Mucosa of stomach (tissue), 1 donor: ENCODE results near the gene POMZP3.
"Not testable (repeated sequence)": the region's sequence is repeated elsewhere in the genome, so short reads cannot be mapped to it uniquely, and the experiment has no call there.

Experiments used
- H3K27me3 ChIP-seq: one replicate; pipeline ENCODE4 v1.7.0; 2013; ENCODE audit warnings: mild to moderate bottlenecking, low read length; ENCODE audit not compliant: control insufficient read depth, insufficient read depth
- H3K36me3 ChIP-seq: one replicate; pipeline ENCODE4 v1.7.0; 2013; ENCODE audit warnings: low read length; ENCODE audit not compliant: control insufficient read depth, insufficient read depth
- H3K4me1 ChIP-seq: one replicate; pipeline ENCODE4 v1.7.0; 2013; ENCODE audit warnings: mild to moderate bottlenecking, low read length; ENCODE audit not compliant: control insufficient read depth, insufficient read depth
- H3K4me3 ChIP-seq: one replicate; pipeline ENCODE4 v1.7.0; 2013; ENCODE audit warnings: low read length
- H3K9ac ChIP-seq: one replicate; pipeline ENCODE4 v1.7.0; 2013; ENCODE audit warnings: mild to moderate bottlenecking, low read length, moderate library complexity
- H3K9me3 ChIP-seq: one replicate; pipeline ENCODE4 v1.7.0; 2013; ENCODE audit warnings: mild to moderate bottlenecking, low read length, moderate library complexity; ENCODE audit not compliant: control insufficient read depth
- donor health status: Pancreatic carcinoma.

POMZP3 gene

DNA sequence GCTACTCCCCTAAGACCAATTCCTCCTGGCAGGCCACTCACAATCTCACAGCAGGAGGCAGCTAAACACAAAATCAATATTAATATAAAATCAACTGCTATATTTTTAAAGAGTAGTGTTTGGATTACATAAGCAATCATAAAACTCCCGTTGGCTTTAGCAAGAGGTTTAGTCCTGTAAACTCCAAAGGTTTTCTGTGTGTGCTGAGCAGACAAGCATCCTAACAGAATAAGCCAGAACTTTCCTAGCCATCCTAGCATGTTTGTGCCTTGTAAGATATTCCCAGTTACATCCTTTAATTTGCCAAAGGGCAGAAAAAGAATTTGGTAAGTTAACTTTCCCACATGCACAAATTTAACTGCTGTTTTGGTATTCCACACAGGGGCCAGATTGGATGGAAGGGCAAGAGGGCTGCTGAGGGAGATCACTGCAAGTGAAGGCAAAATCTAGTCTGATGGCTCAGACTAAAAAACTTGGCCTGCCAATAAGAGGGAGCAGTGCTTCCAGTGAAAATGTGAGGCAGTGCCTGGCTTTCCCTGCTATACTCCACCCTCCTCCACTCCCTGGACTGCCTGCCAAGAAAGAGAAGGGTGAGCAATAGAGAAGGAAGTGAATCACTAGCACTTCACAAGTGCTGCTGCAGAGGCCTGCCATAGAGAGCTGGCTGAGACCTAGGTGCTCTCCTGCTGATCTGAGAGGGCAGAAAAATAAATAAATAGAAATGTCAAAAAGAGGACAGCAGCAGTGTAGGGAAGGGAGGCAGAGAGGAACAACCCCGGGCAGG lies 44.0 kb downstream of the POMZP3 start:
- H3K4me1 ChIP-seq = peaks cover 13% of the 10 kb centered on the region
- not testable (repeated sequence) for H3K9ac ChIP-seq, H3K4me3 ChIP-seq, H3K27me3 ChIP-seq, H3K36me3 ChIP-seq, H3K9me3 ChIP-seq

DNA sequence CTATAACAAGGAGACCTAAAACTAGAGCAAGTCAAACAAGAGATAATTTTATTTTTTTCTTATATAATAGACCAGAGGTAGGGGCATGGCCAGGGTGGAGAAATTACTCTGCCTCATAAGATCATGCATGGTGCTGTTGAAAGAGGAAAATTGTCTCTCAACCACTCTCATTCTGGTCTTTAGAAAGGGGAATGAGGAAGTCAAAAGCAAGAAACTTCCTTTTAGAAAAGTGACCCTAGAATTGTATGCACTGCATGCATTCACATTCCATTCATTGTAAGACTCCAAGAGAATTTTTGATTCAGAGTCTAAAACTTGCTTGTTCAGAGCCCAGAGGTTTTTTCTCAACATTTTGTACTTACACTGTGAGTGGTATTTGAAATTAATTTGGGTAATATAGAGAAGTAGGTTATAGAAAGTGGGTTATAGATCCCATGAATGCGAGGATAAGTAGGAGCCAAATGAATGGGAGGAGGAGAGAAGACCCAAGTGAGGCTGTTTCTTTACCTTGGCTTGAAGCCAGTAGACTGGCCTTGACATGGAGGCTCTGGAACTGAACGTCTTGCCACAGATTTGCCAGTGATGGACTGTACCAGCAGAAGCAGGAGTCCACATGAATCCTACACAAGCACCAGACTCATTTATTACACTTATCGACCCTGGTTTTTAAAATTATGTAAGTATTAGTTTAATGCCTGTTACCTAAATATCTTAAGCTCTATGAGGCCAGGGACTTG lies 51.0 kb downstream of the POMZP3 start:
- H3K36me3 ChIP-seq, H3K9ac ChIP-seq, H3K4me1 ChIP-seq, H3K27me3 ChIP-seq, H3K9me3 ChIP-seq, H3K4me3 ChIP-seq: not testable (repeated sequence)

DNA sequence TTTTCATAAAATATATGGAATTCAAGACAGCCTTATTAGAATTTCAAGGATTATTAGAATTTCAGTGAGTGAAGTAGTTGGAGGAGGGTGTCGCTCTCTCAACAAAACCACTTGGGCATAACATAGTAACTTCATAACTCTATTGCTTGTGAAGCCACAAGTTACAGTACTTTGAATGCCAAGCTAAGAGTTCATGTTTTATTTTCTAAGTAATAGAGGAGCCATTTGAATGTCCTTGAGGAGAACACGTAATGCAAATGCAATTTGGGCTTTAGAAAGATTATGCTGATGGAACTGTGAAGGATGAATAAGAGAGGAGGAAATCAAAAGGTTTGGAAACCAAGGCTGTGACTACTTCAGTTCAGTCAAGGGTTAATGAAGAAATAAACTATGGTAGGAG lies 51.6 kb downstream of the POMZP3 start:
- not testable (repeated sequence) for H3K36me3 ChIP-seq, H3K27me3 ChIP-seq, H3K9ac ChIP-seq, H3K4me1 ChIP-seq, H3K9me3 ChIP-seq, H3K4me3 ChIP-seq

DNA sequence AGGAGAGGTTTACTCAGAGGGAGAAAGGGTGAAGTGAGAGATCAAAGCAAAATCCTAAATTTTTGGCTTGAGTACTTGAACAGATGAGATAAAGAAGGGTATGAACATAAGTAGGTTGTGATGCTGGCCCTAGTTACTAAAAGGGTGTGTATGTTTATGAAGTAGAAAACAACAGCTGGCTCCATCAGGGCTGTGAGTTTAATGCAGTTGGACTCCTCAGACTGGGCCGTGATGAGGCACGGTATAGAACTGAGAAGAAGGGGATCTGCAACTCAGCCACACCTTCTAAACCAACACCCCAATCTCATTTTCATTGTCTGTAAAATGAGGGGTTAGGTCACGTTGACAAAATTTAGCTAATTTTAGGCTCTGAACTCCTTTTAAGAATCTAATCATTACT lies 54.8 kb downstream of the POMZP3 start:
- not testable (repeated sequence) for H3K4me3 ChIP-seq, H3K9ac ChIP-seq, H3K9me3 ChIP-seq

DNA sequence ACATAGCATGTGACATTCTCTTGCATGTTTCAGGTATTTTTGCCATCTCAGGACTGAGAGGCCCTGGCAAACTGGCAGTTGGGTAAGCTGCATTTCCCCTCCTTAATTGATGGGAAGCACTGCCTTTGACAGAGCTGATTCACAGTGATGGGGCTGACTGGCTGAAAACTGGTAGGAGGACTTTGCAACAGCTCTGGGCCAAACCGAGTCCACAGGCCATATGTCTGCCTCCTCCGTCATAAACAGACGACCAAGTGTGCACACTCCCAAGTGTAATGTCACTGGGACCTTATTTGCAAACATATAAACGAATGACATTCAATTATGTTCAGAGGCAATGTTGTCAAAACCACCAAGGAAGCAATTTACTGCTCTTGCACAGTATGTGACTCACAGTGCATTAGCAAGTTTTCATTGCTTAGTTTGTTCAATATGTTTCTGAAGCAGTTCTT lies 56.7 kb downstream of the POMZP3 start:
- not testable (repeated sequence) for H3K27me3 ChIP-seq, H3K9me3 ChIP-seq

More for the DNA sequence above, 54.8 kb downstream of the POMZP3 start:
- not testable (repeated sequence) for H3K4me1 ChIP-seq, H3K36me3 ChIP-seq, H3K27me3 ChIP-seq

DNA sequence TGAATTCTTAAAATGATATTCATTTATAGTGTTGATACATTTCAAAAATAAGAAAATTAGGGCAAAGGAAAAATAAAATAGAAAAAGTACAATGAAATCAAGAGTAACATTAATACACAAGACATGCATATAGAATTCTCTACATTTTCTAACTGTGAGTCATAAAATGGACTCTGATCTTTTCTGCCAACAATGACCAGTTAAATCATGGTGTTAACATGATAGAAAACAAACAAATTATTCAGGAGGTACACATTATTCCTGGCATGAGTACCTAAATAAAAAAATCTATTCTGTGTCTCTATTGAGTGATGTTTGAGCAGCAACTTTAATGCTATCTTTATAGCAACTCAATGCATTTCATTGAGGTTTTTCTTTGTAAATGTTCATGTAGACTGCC lies 58.3 kb downstream of the POMZP3 start:
- H3K4me1 ChIP-seq = not testable (repeated sequence)

More for the DNA sequence above, 56.7 kb downstream of the POMZP3 start:
- not testable (repeated sequence) for H3K4me3 ChIP-seq, H3K36me3 ChIP-seq, H3K9ac ChIP-seq, H3K4me1 ChIP-seq

DNA sequence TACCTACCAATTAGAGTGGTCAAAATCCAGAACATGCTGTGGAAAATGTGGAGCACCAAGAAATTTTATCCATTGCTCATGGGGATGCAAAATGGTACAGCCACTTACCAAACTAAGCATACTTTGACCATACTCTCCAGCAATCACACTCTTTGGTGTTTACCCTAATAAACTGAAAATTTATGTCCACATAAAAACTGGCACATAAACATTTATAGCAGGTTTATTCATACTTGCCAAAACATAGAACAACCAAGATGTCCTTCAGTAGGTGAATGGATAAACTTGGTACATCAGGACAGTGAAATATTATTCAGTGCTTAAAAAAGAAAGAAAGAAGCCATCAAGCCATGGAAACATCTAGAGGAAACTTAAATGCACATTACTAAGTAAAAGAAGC lies 59.3 kb downstream of the POMZP3 start:
- H3K4me3 ChIP-seq, H3K4me1 ChIP-seq, H3K36me3 ChIP-seq, H3K9ac ChIP-seq, H3K27me3 ChIP-seq, H3K9me3 ChIP-seq: not testable (repeated sequence)

More for the DNA sequence above, 58.3 kb downstream of the POMZP3 start:
- H3K9me3 ChIP-seq, H3K9ac ChIP-seq, H3K36me3 ChIP-seq, H3K4me3 ChIP-seq, H3K27me3 ChIP-seq: not testable (repeated sequence)

DNA sequence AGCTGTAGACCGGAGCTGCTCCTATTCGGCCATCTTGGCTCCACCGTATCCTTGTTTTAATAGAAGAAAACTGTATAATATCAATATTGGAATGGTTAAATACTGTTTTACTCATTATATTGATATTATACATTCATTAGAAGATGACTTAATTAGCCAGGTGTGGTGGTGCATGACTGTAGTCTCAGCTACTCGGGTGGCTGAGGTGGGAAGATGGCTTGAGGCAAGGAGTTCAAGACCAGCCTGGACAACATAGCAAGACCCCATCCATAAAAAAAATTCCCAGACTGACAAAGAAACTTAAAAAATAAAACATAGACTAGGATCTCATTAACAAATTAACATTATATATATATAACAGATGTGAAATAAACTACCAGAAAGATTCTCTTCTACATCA lies 59.8 kb downstream of the POMZP3 start:
- H3K4me3 ChIP-seq, H3K9ac ChIP-seq, H3K9me3 ChIP-seq, H3K36me3 ChIP-seq, H3K4me1 ChIP-seq, H3K27me3 ChIP-seq: not testable (repeated sequence)

DNA sequence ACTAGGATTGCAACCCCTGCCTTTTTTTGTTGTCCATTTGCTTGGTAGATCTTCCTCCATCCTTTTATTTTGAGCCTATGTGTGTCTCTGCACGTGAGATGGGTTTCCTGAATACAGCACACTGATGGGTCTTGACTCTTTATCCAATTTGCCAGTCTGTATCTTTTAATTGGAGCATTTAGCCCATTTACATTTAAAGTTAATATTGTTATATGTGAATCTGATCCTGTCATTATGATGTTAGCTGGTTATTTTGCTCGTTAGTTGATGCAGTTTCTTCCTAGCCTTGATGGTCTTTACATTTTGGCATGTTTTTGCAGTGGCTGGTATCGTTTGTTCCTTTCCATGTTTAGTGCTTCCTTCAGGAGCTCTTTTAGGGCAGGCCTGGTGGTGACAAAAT lies 62.1 kb downstream of the POMZP3 start:
- not testable (repeated sequence) for H3K27me3 ChIP-seq, H3K4me1 ChIP-seq, H3K9me3 ChIP-seq, H3K4me3 ChIP-seq, H3K9ac ChIP-seq, H3K36me3 ChIP-seq

DNA sequence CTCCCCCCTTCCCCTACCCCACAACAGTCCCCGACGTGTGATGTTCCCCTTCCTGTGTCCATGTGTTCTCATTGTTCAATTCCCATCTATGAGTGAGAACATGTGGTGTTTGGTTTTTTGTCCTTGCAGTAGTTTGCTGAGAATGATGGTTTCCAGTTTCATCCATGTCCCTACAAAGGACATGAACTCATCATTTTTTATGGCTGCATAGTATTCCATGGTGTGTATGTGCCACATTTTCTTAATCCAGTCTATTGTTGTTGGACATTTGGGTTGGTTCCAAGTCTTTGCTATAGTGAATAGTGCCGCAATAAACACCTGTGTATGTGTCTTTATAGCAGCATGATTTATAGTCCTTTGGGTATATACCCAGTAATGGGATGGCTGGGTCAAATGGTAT lies 65.7 kb downstream of the POMZP3 start:
- H3K4me1 ChIP-seq, H3K27me3 ChIP-seq, H3K36me3 ChIP-seq, H3K9me3 ChIP-seq, H3K4me3 ChIP-seq, H3K9ac ChIP-seq: not testable (repeated sequence)

DNA sequence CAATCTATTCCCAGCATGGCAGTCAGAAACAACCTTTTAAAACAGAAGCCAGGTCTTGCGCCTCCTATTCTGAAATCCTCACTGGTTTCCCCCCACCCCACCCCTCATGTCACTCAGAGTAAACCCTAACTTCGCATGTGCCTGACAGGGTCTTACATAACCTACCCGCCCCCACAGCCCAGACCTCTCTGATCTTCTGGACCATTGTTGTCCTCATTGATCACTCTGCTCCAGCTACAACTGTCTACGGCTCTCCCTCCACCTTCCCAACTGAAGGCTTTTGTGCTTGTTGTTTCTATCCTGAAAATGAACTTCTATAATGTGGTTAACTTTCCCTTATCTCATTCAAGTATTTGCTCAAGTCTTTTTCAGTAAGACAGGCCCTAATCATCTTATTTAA lies 66.9 kb downstream of the POMZP3 start:
- not testable (repeated sequence) for H3K36me3 ChIP-seq, H3K9me3 ChIP-seq, H3K9ac ChIP-seq, H3K27me3 ChIP-seq, H3K4me3 ChIP-seq, H3K4me1 ChIP-seq
